Uterus (tissue), 4 donors: ENCODE results near the gene RABGAP1L. TPM values are rescaled to one million over a fixed set of nuclear protein-coding genes. Genes with fewer than 3 reads are reported as not detected.
"Not testable (repeated sequence)": the region's sequence is repeated elsewhere in the genome, so short reads cannot be mapped to it uniquely, and the experiment has no call there.

Experiments
- DNase-seq, 2 donors: peaks; one replicate each; pipeline ENCODE4 v3.0.0-alpha.2; 2019 to 2020
- H3K27ac ChIP-seq, 2 donors: fragments of 200-600 bp; sonication (generic); 1 replicate in 1 of 2; 2 replicates in 1 of 2; pipeline ENCODE4 v1.5.1; 2016 to 2018
- H3K27me3 ChIP-seq, 2 donors: fragments of 200-600 bp; sonication (generic); one replicate each; pipeline ENCODE4 v1.5.1; 2018 to 2019; ENCODE audit warnings: control low read depth in 1 of 2
- H3K36me3 ChIP-seq, 2 donors: fragments of 200-600 bp; sonication (generic); one replicate each; pipeline ENCODE4 v1.5.1; 2019; ENCODE audit warnings: control low read depth in 1 of 2
- H3K4me1 ChIP-seq, 2 donors: fragments of 200-600 bp; sonication (generic); one replicate each; pipeline ENCODE4 v1.5.1; 2018 to 2019; ENCODE audit warnings: control low read depth in 1 of 2
- H3K4me3 ChIP-seq, 2 donors: fragments of 200-600 bp; sonication (generic); 1 replicate in 1 of 2; 2 replicates in 1 of 2; pipeline ENCODE4 v1.5.1; 2018 to 2019; ENCODE audit warnings: mild to moderate bottlenecking in 1 of 2
- H3K9me3 ChIP-seq, 2 donors: fragments of 200-600 bp; sonication (generic); one replicate each; pipeline ENCODE4 v1.5.1; 2019; ENCODE audit warnings: control low read depth in 1 of 2
- CTCF ChIP-seq, 4 experiments: fragments of 200-600 bp in 2 of 4; fragments of 450-650 bp in 2 of 4; sonication (generic) in 2 of 4; IDR thresholded peaks; one replicate each; pipeline ENCODE4 v1.5.1; 2016 to 2019; ENCODE audit warnings: antibody characterized with exemption in 4 of 4, mild to moderate bottlenecking in 2 of 4, moderate library complexity in 1 of 4
- POLR2A ChIP-seq, 2 donors: fragments of 450-650 bp; IDR thresholded peaks; one replicate each; pipeline ENCODE4 v1.6.1; 2016; ENCODE audit warnings: antibody characterized with exemption in 2 of 2, mild to moderate bottlenecking in 1 of 2, moderate library complexity in 1 of 2
- intact Hi-C: fragments of 100-400 bp; cut with DNase I; formaldehyde crosslinking; loops from one replicate; pipeline ENCODE4 v1.15.1; 2023; ENCODE audit warnings: low total_unique reads
- total RNA-seq, 4 donors: library from RNA; depleted of rRNA in 3 of 4; stranded (reverse); fragments of >200 nt in 3 of 4; gene quantifications; one replicate each; pipeline versions ENCODE4 v1.1.0 to v1.2.4, GENCODE V29; 2014 to 2023
- donor health status: DM: yes; HTN: yes; CAD: no.

Gene RABGAP1L
- total RNA-seq, 4 donors from 2014 or later, result 19.1 to 93.7 (median 35.1) TPM

- TF ChIP-seq CTCF (IDR thresholded peaks at IDR 0.05) (no peak), POLR2A (IDR thresholded peaks at IDR 0.05) (no peak)
- Histone ChIP-seq H3K27ac (no peak overlapping the region), H3K36me3 (no peaks in the 10 kb centered on the region), H3K9me3 (no peaks in the 10 kb centered on the region), H3K4me1 (no peaks in the 10 kb centered on the region), H3K27me3 (no peaks in the 10 kb centered on the region), H3K4me3 (no peak overlapping the region)
- intact Hi-C loops, result no loop called here
- DNase-seq, result no peak
Observed at GRCh38 chr1:174577681-174578080, 418.4 kb downstream of the RABGAP1L start.

GRCh38 chr1:174580801-174581200 lies 421.5 kb downstream of the RABGAP1L start:
- intact Hi-C loops, result no loop called here
- no peak for TF ChIP-seq CTCF (IDR thresholded peaks at IDR 0.05)
- TF ChIP-seq POLR2A (IDR thresholded peaks at IDR 0.05), result no peak
- no peaks in the 10 kb centered on the region for H3K4me1 ChIP-seq
- no peaks in the 10 kb centered on the region for H3K9me3 ChIP-seq
- no peak overlapping the region for H3K27ac ChIP-seq
- DNase-seq, result no peak
- no peak overlapping the region for H3K4me3 ChIP-seq
- H3K36me3 ChIP-seq, result no peaks in the 10 kb centered on the region
- H3K27me3 ChIP-seq, result no peaks in the 10 kb centered on the region

- no peaks in the 10 kb centered on the region for H3K36me3 ChIP-seq
Observed at GRCh38 chr1:174583316-174583715, 424.0 kb downstream of the RABGAP1L start.

GRCh38 chr1:174584071-174584470 lies 424.8 kb downstream of the RABGAP1L start:
- no peak for DNase-seq
- Histone ChIP-seq H3K9me3 (peaks cover 0 to 8% of the 10 kb centered on the region in 2 donors), H3K36me3 (no peaks in the 10 kb centered on the region), H3K4me1 (no peaks in the 10 kb centered on the region), H3K27me3 (no peaks in the 10 kb centered on the region), H3K27ac (no peak overlapping the region), H3K4me3 (no peak overlapping the region)
- TF ChIP-seq CTCF (IDR thresholded peaks at IDR 0.05) (no peak), POLR2A (IDR thresholded peaks at IDR 0.05) (no peak)
- intact Hi-C loops, result no loop called here

More at GRCh38 chr1:174583316-174583715, 424.0 kb downstream of the RABGAP1L start:
- Histone ChIP-seq H3K27ac (no peak overlapping the region), H3K4me3 (no peak overlapping the region), H3K4me1 (no peaks in the 10 kb centered on the region), H3K9me3 (peaks cover 0 to 5% of the 10 kb centered on the region in 2 donors), H3K27me3 (no peaks in the 10 kb centered on the region)
- no peak for DNase-seq
- TF ChIP-seq CTCF (IDR thresholded peaks at IDR 0.05) (no peak), POLR2A (IDR thresholded peaks at IDR 0.05) (no peak)
- intact Hi-C loops, result no loop called here

- H3K4me1 ChIP-seq, DNase-seq, intact Hi-C loops, H3K36me3 ChIP-seq, H3K27me3 ChIP-seq, H3K27ac ChIP-seq, H3K4me3 ChIP-seq: not testable (repeated sequence)
- peaks cover 0 to 13% of the 10 kb centered on the region in 2 donors for H3K9me3 ChIP-seq
Observed at GRCh38 chr1:174588618-174589017, 429.3 kb downstream of the RABGAP1L start.

- intact Hi-C loops, result no loop called here
- no peak for DNase-seq
- Histone ChIP-seq H3K4me3 (no peak overlapping the region), H3K9me3 (no peaks in the 10 kb centered on the region), H3K27me3 (no peaks in the 10 kb centered on the region), H3K4me1 (no peaks in the 10 kb centered on the region), H3K36me3 (no peaks in the 10 kb centered on the region), H3K27ac (no peak overlapping the region)
- TF ChIP-seq POLR2A (IDR thresholded peaks at IDR 0.05) (no peak), CTCF (IDR thresholded peaks at IDR 0.05) (no peak)
Observed at GRCh38 chr1:174605198-174605597, 445.9 kb downstream of the RABGAP1L start.
